Hepatocyte (in vitro differentiated cells): ENCODE data around the gene AQP1.

Source experiments
- EZH2 ChIP-seq: fragments of 200-600 bp; sonication (generic); IDR thresholded peaks from 2 replicates; pipeline ENCODE4 v1.6.1; 2016; ENCODE audit warnings: antibody characterized with exemption, mild to moderate bottlenecking, borderline replicate concordance
- TF ChIP-seq, protein P1 (sequence below): fragments of 200-600 bp; sonication (generic); IDR thresholded peaks from 2 replicates; pipeline ENCODE4 v1.5.1; 2016; ENCODE audit warnings: antibody characterized with exemption, mild to moderate bottlenecking; ENCODE audit not compliant: poor library complexity

GRCh38 chr7:30903146-30903545, 8.5 kb upstream of the AQP1 start:
- no peak for TF ChIP-seq EZH2
- TF ChIP-seq, protein P1, sequence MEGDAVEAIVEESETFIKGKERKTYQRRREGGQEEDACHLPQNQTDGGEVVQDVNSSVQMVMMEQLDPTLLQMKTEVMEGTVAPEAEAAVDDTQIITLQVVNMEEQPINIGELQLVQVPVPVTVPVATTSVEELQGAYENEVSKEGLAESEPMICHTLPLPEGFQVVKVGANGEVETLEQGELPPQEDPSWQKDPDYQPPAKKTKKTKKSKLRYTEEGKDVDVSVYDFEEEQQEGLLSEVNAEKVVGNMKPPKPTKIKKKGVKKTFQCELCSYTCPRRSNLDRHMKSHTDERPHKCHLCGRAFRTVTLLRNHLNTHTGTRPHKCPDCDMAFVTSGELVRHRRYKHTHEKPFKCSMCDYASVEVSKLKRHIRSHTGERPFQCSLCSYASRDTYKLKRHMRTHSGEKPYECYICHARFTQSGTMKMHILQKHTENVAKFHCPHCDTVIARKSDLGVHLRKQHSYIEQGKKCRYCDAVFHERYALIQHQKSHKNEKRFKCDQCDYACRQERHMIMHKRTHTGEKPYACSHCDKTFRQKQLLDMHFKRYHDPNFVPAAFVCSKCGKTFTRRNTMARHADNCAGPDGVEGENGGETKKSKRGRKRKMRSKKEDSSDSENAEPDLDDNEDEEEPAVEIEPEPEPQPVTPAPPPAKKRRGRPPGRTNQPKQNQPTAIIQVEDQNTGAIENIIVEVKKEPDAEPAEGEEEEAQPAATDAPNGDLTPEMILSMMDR, result no peak
